Activated naive CD4-positive, alpha-beta T cell treated with anti-CD3 and anti-CD28 coated beads for 36 hours (primary cell): ENCODE results near the gene TMEM258. TPM values are rescaled to one million over a fixed set of nuclear protein-coding genes. Genes with fewer than 3 reads are reported as not detected.

Source experiments
- CTCF ChIA-PET: fragments of 350-600 bp; sonication (Branson Sonifier 250); formaldehyde crosslinking; loops from one replicate; lab custom pipeline; 2021; ENCODE audit warnings: antibody characterized with exemption; lab: Charles Lee
- DNase-seq: peaks from one replicate; pipeline ENCODE4 v3.0.0-alpha.2; 2020
- H3K27ac Mint-ChIP-seq: one replicate; pipeline ENCODE4 v1.8.0; 2021; ENCODE audit warnings: mild to moderate bottlenecking, mixed read lengths
- H3K27me3 Mint-ChIP-seq: one replicate; pipeline ENCODE4 v1.8.0; 2021; ENCODE audit warnings: low read depth, mixed read lengths
- H3K36me3 Mint-ChIP-seq: one replicate; pipeline ENCODE4 v1.8.0; 2021; ENCODE audit warnings: low read depth, mixed read lengths
- H3K4me1 Mint-ChIP-seq: one replicate; pipeline ENCODE4 v1.8.0; 2021; ENCODE audit warnings: low read depth, mixed read lengths
- H3K4me3 Mint-ChIP-seq: one replicate; pipeline ENCODE4 v1.8.0; 2021; ENCODE audit warnings: mild to moderate bottlenecking, moderate library complexity, mixed read lengths
- H3K9me3 Mint-ChIP-seq: one replicate; pipeline ENCODE4 v1.8.0; 2021; ENCODE audit warnings: mixed read lengths
- intact Hi-C: fragments of 100-400 bp; cut with micrococcal nuclease; formaldehyde crosslinking; loops from one replicate; pipeline ENCODE4 v1.15.1; 2023
- total RNA-seq, 2 experiments: library from RNA; stranded (reverse); gene quantifications; one replicate each; pipeline ENCODE4 v1.2.3, GENCODE V29; 2021

TMEM258 gene
- total RNA-seq, 2 experiments from 2014 or later: 166 to 167 TPM

- Mint-ChIP-seq H3K4me3 (no peak overlapping the region), H3K36me3 (peaks cover 32% of the 10 kb centered on the region), H3K9me3 (no peaks in the 10 kb centered on the region), H3K4me1 (peaks cover 2% of the 10 kb centered on the region), H3K27me3 (no peaks in the 10 kb centered on the region), H3K27ac (no peak overlapping the region)
- intact Hi-C loops: no loop called here
- DNase-seq: no peak
- CTCF ChIA-PET: interaction anchor here (0.8 kb wide), 1 partner anchor 12 kb away, joined by 3 read pairs; no protein-coding TSS in a partner anchor
Observed at GRCh38 chr11:61802605-61803004, 10.2 kb upstream of the TMEM258 start.

GRCh38 chr11:61800331-61801281 is 8.2 kb upstream of the TMEM258 start:
- Mint-ChIP-seq H3K27me3 (no peaks in the 10 kb centered on the region), H3K9me3 (no peaks in the 10 kb centered on the region), H3K27ac (no peak overlapping the region), H3K36me3 (peaks cover 50% of the 10 kb centered on the region), H3K4me3 (no peak overlapping the region), H3K4me1 (peaks cover 19% of the 10 kb centered on the region)
- CTCF ChIA-PET: interaction anchor here (0.9 kb wide), 1 partner anchor 17 kb away, joined by 3 read pairs; no protein-coding TSS in a partner anchor
- intact Hi-C loops: no loop called here
- DNase-seq: no peak

GRCh38 chr11:61799665-61800284 is 7.4 kb upstream of the TMEM258 start:
- no peak for DNase-seq
- intact Hi-C loops: loop anchor here (5.0 kb wide), 1 partner anchor 308 kb away; no protein-coding TSS in a partner anchor
- H3K9me3 Mint-ChIP-seq: no peaks in the 10 kb centered on the region
- H3K36me3 Mint-ChIP-seq: peaks cover 57% of the 10 kb centered on the region
- H3K27me3 Mint-ChIP-seq: no peaks in the 10 kb centered on the region
- CTCF ChIA-PET: no interaction called here
- H3K4me3 Mint-ChIP-seq: no peak overlapping the region
- H3K4me1 Mint-ChIP-seq: peaks cover 26% of the 10 kb centered on the region
- H3K27ac Mint-ChIP-seq: no peak overlapping the region

- Mint-ChIP-seq H3K9me3 (no peaks in the 10 kb centered on the region), H3K27me3 (no peaks in the 10 kb centered on the region), H3K4me1 (peaks cover 32% of the 10 kb centered on the region), H3K36me3 (peaks cover 58% of the 10 kb centered on the region), H3K4me3 (no peak overlapping the region), H3K27ac (no peak overlapping the region)
- intact Hi-C loops: loop anchor here (1.0 to 5.0 kb wide), 5 partner anchors 19 to 310 kb away; partner anchors contain the start of gene FADS3
- CTCF ChIA-PET: interaction anchor here (0.8 to 4.2 kb wide), 18 partner anchors 9 to 284 kb away, joined by 3 to 38 read pairs (median 4); no protein-coding TSS in a partner anchor
- DNase-seq: peak; percentile 86
Observed at GRCh38 chr11:61797263-61797944, 5.0 kb upstream of the TMEM258 start.

- H3K4me1 Mint-ChIP-seq: peaks cover 37% of the 10 kb centered on the region
- H3K4me3 Mint-ChIP-seq: no peak overlapping the region
- H3K27ac Mint-ChIP-seq: no peak overlapping the region
- peaks cover 51% of the 10 kb centered on the region for H3K36me3 Mint-ChIP-seq
- H3K9me3 Mint-ChIP-seq: no peaks in the 10 kb centered on the region
- CTCF ChIA-PET: interaction anchor here (1.0 to 4.2 kb wide), 8 partner anchors 11 to 286 kb away, joined by 3 to 38 read pairs (median 14); no protein-coding TSS in a partner anchor
- DNase-seq: no peak
- H3K27me3 Mint-ChIP-seq: no peaks in the 10 kb centered on the region
- intact Hi-C loops: loop anchor here (2.0 to 5.0 kb wide), 2 partner anchors 151 to 311 kb away; no protein-coding TSS in a partner anchor
Observed at GRCh38 chr11:61795876-61796526, 3.6 kb upstream of the TMEM258 start.

- H3K27ac Mint-ChIP-seq: no peak overlapping the region
- CTCF ChIA-PET: interaction anchor here (0.8 to 4.2 kb wide), 3 partner anchors 11 to 48 kb away, joined by 3 to 38 read pairs (median 21); no protein-coding TSS in a partner anchor
- intact Hi-C loops: loop anchor here (5.0 kb wide), 1 partner anchor 312 kb away; no protein-coding TSS in a partner anchor
Observed at GRCh38 chr11:61795459-61795858, 3.1 kb upstream of the TMEM258 start.

GRCh38 chr11:61794579-61794978 is 2.2 kb upstream of the TMEM258 start:
- Mint-ChIP-seq H3K9me3 (no peaks in the 10 kb centered on the region), H3K27me3 (no peaks in the 10 kb centered on the region), H3K4me3 (no peak overlapping the region), H3K36me3 (peaks cover 53% of the 10 kb centered on the region), H3K27ac (no peak overlapping the region), H3K4me1 (peaks cover 44% of the 10 kb centered on the region)
- CTCF ChIA-PET: no interaction called here
- intact Hi-C loops: loop anchor here (5.0 kb wide), 3 partner anchors 288 to 367 kb away; partner anchors contain the start of genes CPSF7 and INCENP
- no peak for DNase-seq

More at GRCh38 chr11:61795459-61795858, 3.1 kb upstream of the TMEM258 start:
- Mint-ChIP-seq H3K4me3 (peak overlapping the region; percentile 41), H3K36me3 (peaks cover 51% of the 10 kb centered on the region), H3K4me1 (peaks cover 38% of the 10 kb centered on the region), H3K9me3 (no peaks in the 10 kb centered on the region), H3K27me3 (no peaks in the 10 kb centered on the region)
- no peak for DNase-seq

GRCh38 chr11:61793829-61794204 is 1.4 kb upstream of the TMEM258 start:
- H3K4me1 Mint-ChIP-seq: peaks cover 44% of the 10 kb centered on the region
- intact Hi-C loops: loop anchor here (2.0 to 5.0 kb wide), 6 partner anchors 41 to 367 kb away; partner anchors contain the start of genes CPSF7, FTH1 and INCENP

GRCh38 chr11:61793083-61793828 is 857 bp upstream of the TMEM258 start:
- H3K4me1 Mint-ChIP-seq: peaks cover 42% of the 10 kb centered on the region
- no peaks in the 10 kb centered on the region for H3K9me3 Mint-ChIP-seq
- CTCF ChIA-PET: interaction anchor here (0.8 to 2.5 kb wide), 6 partner anchors 13 to 289 kb away, joined by 3 to 8 read pairs (median 3); no protein-coding TSS in a partner anchor
- H3K27me3 Mint-ChIP-seq: no peaks in the 10 kb centered on the region
- peaks cover 55% of the 10 kb centered on the region for H3K36me3 Mint-ChIP-seq
- peak overlapping the region; percentile 97 for H3K4me3 Mint-ChIP-seq
- H3K27ac Mint-ChIP-seq: peak overlapping the region; percentile 100
- DNase-seq: no peak
- intact Hi-C loops: loop anchor here (2.0 to 5.0 kb wide), 6 partner anchors 42 to 366 kb away; partner anchors contain the start of genes CPSF7, FTH1 and INCENP

More at GRCh38 chr11:61793829-61794204, 1.4 kb upstream of the TMEM258 start:
- CTCF ChIA-PET: interaction anchor here (0.9 to 2.5 kb wide), 5 partner anchors 13 to 288 kb away, joined by 3 to 8 read pairs (median 3); no protein-coding TSS in a partner anchor
- Mint-ChIP-seq H3K9me3 (no peaks in the 10 kb centered on the region), H3K36me3 (peaks cover 53% of the 10 kb centered on the region), H3K4me3 (peak overlapping the region; percentile 97), H3K27me3 (no peaks in the 10 kb centered on the region), H3K27ac (peak overlapping the region; percentile 100)
- DNase-seq: no peak

- Mint-ChIP-seq H3K27me3 (no peaks in the 10 kb centered on the region), H3K27ac (peak overlapping the region; percentile 100), H3K4me1 (peaks cover 37% of the 10 kb centered on the region)
Observed at GRCh38 chr11:61791737-61792309, 576 bp downstream of the TMEM258 start.

More at GRCh38 chr11:61791737-61792309, 576 bp downstream of the TMEM258 start:
- no peaks in the 10 kb centered on the region for H3K9me3 Mint-ChIP-seq
- DNase-seq: peak; percentile 73
- peaks cover 47% of the 10 kb centered on the region for H3K36me3 Mint-ChIP-seq
- intact Hi-C loops: loop anchor here (1.0 to 5.0 kb wide), 8 partner anchors 24 to 365 kb away; partner anchors contain the start of genes CPSF7, FADS3, FTH1 and INCENP
- CTCF ChIA-PET: interaction anchor here (1.5 to 2.5 kb wide), 2 partner anchors 16 to 106 kb away, joined by 4 to 8 read pairs; no protein-coding TSS in a partner anchor
- H3K4me3 Mint-ChIP-seq: peak overlapping the region; percentile 97
